NK-92 treated with Interleukin-12 subunit alpha and Interleukin-12 subunit beta, amount 100 ng/mL, for 24 hours (cell line): Measurements from ENCODE around the gene KIAA0513.

Experiments used
- DNase-seq: peaks from one replicate; lab custom pipeline; 2025; lab: John Stamatoyannopoulos, UW

KIAA0513 gene

DNA sequence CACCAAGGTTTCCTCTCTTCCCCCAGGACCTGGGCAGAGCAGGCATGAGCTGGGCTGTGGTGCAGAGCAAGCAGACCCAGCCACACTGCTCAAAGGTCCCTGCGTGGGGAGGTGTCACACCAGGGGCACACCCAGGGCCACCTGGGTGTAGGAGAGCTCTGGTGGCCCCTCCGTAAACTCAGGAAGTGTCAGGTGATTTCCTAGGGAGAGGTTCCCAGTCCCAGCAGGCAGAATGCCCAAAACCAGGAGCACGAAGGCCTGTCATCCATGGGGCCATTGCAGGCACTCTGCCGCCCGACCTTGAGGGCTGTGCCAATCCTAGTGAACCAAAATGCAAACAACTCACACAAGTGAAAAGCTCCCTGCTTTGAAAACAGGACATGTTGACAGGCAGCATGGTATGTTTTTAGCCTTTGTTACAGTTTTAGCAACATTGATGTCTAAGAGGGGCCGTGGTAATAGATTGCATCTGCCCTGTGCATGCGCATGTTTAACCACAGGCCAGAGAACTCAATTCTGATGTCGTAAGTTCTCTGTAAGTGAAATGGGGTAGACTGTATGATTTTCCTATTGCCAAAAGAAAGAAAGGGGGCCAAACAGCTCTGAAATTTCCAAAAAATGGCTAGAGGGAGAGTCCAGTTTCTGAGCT lies 63.4 kb downstream of the KIAA0513 start:
- DNase-seq = no peak

DNA sequence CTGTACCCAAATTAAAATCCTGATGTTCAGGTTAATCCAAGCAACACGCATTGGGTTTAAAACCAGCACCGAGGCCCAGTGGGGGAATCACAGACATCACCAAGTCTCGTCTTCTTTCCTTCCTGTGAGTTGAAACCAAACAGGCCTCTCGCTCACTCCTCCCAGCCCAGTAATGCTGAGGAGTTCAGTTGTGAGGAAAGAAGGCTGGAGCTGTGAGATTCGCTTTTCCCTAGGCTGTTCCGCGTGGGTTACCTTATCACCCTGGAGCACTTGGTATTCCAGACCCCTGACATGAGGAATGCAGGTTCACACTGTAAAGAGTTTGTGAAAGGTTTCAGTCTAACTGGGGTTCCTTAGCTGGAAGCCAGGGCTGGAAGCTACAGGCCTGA lies 63.9 kb downstream of the KIAA0513 start:
- DNase-seq = no peak

DNA sequence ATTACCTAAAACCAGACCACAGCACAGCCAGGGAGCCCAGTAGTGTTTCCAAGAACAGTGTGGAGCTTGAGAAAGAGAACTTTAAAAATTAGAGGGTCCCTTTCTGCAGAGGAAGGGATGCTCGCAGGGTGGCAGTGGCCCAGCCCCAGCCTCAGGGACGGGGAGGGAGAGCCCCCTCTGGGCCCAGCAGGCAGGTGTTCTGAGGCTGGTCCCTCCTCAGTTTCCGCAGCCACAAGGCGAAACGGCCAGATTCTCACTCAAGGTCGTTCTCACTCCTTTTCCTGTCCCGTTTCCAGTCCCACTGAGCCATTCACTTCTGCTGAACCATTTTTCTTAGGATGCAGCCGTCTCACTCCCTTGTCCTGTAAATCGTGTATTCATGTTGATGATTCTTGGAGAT lies 64.7 kb downstream of the KIAA0513 start:
- no peak for DNase-seq

DNA sequence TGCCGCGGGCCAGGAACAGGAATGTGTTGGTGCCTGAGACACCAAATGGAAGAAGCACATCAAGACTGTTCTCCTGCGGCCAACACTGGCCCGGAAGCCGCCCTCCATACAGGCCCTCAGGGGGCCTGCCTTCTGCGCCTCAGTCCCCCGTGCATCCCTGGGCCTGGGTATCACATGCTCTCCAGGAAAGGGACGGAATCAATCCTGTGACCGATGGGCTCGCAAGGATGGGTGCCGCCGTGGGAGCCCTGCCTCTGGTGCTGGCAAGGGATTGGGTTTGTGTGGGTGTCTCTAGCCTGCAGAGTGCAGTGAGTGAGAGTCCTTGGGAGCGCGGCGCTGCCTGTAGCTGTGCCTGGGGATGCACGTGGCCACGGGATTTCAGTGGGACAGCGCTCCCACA lies 65.3 kb downstream of the KIAA0513 start:
- no peak for DNase-seq

DNA sequence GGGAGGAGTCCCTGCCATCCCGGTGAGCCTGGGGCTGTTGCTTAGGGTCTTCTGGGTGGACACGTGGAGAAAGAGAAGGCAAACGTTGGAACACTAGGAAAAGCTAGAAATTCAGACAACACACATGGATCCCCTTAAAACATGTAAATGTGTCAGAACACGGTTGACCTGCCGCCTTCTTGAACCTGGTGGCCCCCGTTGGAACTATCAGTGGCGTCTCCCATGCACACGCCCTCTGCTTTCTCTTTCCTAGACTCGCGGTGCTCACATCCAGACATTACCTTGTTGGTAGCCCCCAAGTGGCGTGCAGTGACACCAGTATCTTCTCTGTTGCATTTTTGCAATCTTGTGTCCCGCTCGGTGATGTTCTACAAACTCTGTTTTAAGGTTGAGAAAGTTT lies 66.1 kb downstream of the KIAA0513 start:
- DNase-seq = no peak

DNA sequence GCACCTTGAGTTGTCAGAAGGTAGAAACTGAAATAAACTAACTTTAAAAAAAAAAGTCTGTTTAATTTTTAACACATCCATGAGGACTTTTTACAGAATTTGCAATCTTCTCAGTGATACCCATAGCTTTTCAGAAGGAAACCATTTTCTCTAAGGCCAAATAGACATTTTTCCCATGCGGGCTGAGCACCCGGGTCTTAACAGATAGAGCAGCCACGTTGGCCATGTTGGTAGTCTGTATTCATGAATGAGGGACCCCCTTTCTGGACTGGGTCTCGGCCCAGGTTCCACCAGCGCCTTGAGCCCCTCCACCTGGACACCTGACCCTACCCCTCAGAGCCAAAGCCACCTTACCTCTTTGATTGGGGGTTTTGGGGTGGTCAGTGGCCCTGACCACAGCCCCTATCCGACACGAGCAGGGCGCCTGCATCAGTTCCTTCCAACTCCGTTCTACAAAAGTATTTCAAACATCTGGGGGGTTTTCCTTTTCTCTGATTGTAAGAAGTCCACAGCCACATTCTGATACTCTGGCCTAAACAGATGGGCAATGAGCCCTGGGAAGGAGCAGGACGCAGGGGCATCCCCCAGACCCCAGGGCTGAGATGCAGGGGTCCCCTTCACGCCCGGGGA lies 66.7 kb downstream of the KIAA0513 start:
- no peak for DNase-seq

DNA sequence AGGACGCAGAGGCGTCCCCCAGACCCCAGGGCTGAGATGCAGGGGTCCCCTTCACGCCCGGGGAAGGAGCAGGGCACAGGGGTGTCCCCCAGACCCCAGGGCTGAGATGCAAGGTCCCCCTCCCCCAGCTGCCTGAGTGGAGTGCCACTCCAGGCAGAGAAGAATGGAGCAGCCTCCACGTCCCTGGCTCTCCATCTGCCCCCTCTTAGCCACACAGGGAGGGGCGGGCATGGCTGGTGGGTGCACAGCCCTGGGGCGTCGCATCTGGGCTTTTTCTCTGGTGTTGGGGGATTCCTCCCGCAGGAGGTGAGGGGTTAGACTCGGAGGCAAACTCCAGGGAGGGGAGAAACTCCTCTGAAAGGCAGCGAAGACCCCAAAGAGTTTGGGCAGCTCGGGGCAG lies 67.2 kb downstream of the KIAA0513 start:
- DNase-seq = no peak

DNA sequence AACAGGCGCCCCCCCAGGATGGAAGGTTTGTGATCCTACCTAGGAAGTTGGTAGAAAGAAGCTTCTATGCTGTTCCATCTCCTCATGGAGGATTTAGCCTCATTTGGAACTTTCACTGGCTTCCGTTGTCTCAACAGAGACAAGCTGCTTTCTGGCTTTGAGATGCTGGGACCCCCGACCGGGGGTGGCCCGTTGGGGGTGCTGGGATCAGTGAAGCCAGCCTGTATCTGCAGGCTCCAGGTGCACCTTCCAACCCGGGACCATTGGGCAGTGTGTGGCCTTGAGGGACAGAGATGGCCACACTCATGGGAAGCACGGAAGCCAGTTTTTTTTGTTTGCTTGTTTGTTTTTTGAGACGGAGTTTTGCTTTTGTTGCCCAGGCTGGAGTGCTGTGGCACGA lies 69.3 kb downstream of the KIAA0513 start:
- DNase-seq = no peak

DNA sequence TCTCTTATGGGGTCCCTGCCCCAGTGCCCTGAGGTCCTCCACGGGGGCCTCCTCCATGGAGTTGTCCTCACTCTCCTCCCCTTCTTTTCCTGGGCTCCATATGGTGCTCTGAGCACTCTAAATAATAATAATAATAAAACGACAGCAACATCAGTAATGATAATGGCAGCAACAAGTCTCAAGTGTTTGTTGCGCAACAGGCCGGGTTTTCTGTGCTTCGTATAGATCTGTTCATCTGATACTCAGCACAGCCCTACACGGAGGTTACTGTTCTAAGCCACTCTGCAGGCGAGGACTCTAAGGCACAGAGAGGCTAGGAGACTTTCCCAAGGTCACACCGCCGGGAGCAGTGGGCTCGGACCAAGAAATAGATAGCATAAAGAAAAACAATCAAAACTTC lies 71.0 kb downstream of the KIAA0513 start:
- DNase-seq = no peak

DNA sequence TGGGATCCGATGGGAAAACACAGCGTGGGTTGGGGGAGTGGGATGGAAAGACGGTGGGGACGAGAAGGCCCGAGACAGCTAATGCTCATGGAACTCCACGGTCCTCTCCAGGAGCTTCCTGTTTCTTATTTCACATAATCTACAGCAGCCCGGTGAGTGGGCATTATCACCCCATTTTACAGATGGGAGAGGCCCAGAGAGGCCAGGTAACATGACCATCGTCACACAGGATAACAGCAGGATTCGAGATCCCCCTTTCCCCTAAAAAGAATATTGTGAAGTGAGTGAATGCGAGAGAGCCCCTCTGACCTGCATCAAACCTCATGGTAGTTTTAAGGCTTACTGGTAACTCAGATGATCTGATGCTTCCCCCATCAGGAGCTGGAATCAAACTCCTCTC lies 72.7 kb downstream of the KIAA0513 start:
- no peak for DNase-seq

DNA sequence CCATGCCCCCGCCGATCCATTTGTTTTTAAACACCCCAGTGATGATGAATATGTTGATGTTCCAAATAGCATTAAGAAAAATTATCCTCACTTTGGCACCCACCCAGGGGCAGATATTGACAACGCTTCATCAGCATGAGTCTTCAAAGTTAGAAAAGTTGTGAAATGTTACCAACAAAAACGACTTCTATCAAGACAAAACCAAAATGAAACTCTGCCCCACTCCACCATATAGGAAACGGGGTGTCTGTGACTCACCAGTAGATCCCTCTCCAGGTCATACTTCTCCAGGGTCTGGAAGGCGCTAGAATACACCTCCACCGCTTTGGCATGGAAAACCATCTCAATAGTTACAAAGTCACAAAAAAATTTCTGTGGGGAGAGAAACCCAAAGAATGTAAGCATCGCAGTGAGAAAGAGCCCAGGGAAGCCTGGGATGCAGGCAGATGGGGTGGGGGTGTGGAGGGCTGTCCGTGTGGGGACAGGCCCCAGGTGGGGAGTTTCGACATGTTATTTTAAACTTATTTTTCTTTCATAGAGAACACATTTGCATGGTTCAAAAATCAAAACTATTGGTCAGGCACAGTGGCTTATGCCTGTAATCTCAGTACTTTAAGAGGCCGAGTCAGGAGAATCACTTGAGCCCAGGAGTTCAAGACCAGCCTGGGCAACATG lies 74.5 kb downstream of the KIAA0513 start:
- DNase-seq = no peak

DNA sequence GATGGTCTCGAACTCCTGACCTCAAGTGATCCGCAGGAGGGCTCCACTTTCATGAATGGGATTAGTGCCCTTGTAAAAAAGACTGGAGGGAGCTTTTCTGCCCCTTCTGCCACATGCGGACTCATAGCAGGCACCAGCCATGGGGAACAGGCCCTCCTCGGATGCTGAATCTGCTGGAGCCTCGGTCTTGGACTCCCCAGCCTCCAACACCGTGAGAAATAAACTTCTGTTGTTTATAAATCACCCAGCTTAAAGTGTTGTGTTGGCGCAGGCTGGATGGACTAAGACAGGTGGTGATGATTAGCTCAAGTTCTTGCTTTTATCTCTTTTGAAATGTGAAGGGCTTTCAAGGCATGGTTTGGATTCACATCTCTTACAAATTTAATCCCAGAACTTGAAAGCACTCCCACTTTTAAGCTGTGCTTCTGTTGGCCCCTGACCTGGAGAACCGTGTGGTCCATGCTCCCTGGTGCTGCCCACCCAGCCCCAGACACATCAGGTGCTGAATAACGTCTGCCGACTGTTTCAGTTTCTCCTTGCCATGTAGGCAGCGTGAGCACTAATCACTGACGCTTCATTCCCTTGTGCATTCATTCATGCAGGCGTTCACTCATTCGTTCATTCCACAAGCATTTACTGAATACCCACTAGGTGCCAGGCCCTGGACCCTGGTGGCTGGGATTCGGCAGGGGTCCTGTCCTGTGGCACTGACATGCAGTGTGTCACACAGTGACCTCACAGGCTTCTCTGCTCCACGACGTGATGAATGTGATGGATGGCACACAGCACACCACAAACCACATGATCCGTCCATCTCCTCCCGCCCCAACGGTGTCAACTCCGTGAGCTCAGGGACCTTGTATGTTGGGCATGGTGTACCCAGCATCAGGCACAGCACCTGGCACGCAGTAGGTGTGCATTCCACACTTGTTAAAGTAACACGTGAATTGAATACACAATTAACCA lies 75.8 kb downstream of the KIAA0513 start:
- no peak for DNase-seq

DNA sequence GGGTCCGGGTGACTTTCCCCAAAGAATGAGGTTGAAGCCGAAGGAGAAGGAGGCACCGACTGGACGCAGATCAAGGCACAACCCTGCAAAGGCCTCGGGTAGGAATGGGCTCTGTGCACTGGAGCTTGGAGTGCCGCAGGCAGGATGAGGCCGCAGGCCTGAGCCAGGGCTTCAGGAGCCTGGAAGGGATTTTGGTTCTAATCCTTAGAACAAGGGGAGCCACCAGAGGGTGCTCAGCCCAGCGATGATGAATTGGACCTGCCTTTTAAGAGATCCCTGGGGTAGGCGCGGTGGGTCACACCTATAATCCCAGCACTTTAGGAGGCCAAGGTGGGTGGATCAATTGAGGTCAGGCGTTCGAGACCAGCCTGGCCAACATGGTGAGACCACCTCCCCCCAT lies 76.6 kb downstream of the KIAA0513 start:
- no peak for DNase-seq

DNA sequence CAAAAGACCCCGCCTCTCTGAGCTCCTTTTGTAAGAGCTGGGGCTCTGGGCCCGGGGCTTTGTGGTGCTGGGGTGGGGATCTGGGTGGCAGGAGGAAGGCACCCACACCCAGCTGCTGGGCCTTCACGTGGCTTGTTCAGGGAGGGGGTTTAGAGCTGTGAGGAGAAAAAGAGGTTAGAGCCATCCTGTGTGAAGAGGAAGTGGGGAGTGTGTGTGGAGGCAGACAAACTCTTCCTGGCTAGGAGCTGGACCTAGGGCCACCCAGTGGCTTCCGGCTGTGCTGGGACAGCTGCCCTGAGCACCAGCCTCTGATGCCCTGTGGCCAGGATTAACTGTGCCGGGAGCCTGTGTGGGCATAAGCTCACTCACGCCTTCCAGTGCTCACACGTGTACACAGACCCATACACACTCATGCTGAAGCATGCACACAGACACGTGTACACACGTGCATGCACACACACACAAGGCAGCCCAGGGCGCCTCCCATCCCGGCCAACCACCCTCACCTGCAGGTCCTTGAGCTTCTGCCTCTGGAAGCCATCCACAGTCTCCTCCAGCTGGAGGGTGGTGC lies 77.3 kb downstream of the KIAA0513 start:
- peak; percentile 56 for DNase-seq

DNA sequence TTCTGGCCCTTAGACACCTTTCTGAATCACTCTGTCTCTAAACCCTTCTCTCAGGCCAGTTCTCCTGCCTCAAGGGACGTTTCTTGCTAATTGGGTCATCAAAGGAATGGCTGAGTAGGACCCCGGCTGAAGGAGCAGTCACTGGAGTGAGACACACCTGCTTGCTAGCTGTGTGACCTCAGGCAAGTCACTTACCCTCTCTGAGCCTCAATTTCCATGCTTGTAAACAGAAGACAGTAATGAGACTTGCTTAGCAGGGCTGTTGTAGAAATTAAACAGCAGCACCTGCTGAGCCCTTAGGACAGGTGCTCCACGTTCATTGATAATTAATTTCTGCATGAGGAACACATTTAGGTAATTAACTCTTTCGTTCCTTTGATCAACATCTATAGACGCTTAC lies 77.9 kb downstream of the KIAA0513 start:
- no peak for DNase-seq

DNA sequence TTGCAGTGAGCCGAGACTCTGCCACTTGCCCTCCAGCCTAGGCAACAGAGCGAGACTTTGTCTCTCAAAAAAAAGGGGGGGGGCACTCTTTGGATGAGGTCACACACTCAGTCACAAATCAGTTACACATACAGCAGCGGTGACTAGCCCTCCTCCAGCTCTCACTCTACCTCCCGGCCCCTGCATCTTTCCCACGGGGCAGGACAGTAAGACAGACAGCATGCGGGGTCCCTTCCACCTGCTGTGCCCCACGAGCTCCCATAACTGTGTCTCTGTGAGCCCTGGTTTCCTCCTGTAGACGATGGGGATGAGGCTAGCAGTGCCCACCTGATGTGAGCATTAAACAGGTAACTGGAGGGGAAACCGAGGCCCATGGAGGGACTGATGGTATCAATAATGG lies 79.5 kb downstream of the KIAA0513 start:
- no peak for DNase-seq

DNA sequence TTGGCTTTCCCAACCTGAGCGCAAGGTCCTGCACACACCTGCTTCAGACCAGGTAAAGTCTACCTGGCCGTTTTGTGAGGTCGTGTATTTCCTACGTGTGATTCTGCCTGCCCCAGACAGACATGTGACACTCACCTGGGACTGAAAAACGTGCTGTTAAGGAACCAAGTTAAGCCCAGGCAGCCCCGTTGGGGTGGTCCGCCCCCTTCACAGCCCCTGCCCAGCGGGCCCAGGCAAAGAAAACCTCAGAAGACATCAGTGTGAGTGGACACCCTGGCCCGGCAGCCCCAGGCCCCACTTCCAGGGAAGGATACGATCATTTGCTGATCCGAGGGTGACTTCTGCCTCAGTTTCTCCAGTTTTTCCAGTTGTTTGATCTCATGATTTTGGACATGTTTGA lies 79.9 kb downstream of the KIAA0513 start:
- DNase-seq = no peak

DNA sequence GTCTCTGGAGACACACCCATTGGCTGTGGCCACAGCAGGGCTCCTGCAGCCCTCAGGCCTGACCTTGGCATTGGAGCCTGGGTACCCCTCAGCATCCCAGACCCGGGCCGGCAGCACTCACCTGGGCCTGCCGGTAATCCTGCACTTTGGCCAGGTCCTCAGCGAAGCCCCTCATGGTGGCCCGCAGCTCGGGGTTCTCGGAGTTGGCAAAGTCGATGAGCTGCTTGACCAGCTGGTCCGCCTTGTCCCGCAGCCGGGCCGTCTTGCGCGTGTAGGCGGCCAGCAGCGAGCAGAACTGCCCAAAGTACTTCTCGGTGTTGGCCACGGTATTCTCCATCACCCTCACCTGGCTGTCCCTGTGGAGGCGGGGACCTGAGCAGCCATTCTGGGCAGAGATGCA lies 82.5 kb downstream of the KIAA0513 start:
- no peak for DNase-seq

DNA sequence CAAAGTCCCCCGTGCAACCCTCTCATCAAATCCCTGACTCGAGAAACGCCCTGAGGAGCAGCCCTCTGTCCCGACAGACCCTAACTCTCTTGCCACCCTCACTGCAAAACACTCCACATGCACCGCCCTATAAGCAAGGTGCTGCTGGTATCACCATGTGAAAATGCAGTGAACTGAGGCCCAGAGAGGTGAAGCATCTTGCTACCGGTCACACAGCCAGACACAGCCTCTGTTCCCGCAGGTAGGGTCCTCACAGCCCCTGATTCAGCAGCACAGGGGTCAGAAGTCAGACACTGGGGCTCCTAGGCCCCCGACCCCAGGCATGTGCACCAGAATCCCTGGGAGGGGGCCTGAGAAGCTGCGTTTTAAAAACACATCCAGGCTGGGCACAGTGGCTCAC lies 83.6 kb downstream of the KIAA0513 start:
- DNase-seq = no peak

DNA sequence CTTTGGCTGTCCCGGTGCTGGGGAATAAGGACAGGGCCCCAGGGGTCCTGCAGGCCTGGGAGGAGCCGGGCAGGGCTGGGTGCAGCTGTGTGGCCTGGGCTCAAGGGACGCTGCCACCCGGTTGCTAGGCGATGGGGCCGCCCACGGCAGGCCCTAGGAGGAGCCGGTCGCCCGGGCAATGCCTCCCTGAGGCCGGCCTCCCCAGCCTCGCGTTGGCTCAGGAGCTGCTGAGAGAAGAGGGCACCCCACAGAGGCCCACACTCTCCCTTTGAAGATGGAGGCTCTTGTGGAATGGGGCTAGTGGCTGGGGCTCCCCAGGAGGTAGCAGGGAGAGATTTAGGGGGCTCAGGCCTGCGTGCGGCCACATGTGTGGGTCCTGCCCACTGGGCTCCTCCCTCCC lies 84.8 kb downstream of the KIAA0513 start, which contains the start of gene CIBAR2:
TSS of gene CIBAR2 (minus strand) at position 109 of the 400 bp plus-strand sequence. CDS start 120 bp downstream, outside the sequence.
- no peak for DNase-seq

DNA sequence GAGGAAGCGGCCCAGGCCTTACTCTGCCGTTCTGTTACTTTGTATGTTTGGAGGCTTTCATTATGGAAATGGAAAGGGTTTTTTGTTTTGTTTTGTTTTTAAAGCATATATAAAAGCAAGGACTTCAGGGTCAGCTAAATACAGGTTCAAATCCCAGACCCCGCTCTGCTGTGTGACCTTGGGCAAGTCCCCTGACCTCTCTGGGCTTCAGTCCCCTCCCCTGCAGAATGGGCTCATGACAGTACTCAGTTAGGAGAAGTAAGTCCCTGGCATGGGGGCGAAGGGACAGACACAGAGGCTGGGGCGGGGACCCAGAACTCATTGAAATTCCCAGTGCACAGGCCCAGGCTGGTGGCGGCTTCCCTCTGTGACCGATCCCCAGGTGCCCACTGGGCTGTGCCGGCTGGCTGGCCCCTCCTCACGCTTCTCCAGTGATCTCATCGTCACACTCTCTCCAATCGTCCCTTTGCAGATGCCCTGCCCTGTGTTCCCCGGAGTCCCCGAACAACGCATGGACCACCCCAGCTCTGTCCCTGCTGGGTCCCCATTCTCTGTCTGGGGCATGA lies 85.7 kb downstream of the KIAA0513 start:
- no peak for DNase-seq

DNA sequence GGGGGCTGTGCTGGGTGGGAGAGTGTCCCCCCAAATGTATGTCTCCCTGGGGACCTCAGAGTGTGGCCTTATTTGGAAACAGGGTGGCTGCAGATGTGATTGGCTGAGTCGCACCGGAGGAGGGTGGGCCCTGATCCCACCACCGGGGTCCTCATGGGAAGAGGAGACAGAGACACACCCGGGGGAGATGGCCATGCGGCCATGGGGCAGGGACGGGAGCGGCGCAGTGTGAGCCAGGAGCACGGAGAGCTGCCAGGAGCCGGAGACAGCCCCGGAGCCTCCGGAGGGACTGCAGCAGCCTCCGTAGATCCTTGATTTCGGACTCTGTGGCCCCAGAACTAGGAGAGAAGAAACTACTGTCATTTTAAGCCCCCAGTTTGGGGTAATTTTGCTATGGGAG lies 86.3 kb downstream of the KIAA0513 start:
- DNase-seq = no peak
